ENCODE data around the gene AGAP1.

- no peak for TF ChIP-seq HNF4G (IDR thresholded peaks at IDR 0.05)
- no peak for TF ChIP-seq CTCF (IDR thresholded peaks at IDR 0.05; ENCODE audit: low read depth, low read length, missing input control)
- no peak for TF ChIP-seq REST (IDR thresholded peaks at IDR 0.05)
- no peak for TF ChIP-seq YY1 (IDR thresholded peaks at IDR 0.05)
- TF ChIP-seq JUND (IDR thresholded peaks at IDR 0.05) = no peak
- TF ChIP-seq TAF1 (conservative IDR thresholded peaks at IDR 0.05) = no peak
- TF ChIP-seq ATF3 (IDR thresholded peaks at IDR 0.05) = no peak
- TF ChIP-seq RXRA (IDR thresholded peaks at IDR 0.05) = no peak
- no peak for TF ChIP-seq FOXA1 (IDR thresholded peaks at IDR 0.05)
Observed at GRCh38 chr2:236165842-236166795, 672.3 kb downstream of the AGAP1 start.

Measured in liver (tissue), 3 donors.